Body of pancreas (tissue), 4 donors: ENCODE results near the gene EXOC7. TPM values are rescaled to one million over a fixed set of nuclear protein-coding genes. Genes with fewer than 3 reads are reported as not detected.

Experiments used
- ATAC-seq: fragments of 150-250 bp; one replicate; pipeline ENCODE4 v1.9.1; 2016
- DNase-seq, 4 donors: peaks; one replicate each; pipeline ENCODE4 v3.0.0-alpha.2; 2019
- H3K27ac ChIP-seq, 4 donors: fragments of 200-600 bp; sonication (generic); 1 replicate in 3 of 4; 2 replicates in 1 of 4; pipeline versions ENCODE4 v1.5.1 to v1.6.1; 2016 to 2019; ENCODE audit warnings: mild to moderate bottlenecking in 1 of 4, mixed read lengths in 1 of 4, moderate library complexity in 1 of 4
- H3K27me3 ChIP-seq, 2 donors: fragments of 200-600 bp; sonication (generic); one replicate each; pipeline ENCODE4 v1.6.0; 2016; ENCODE audit warnings: mild to moderate bottlenecking in 1 of 2
- H3K36me3 ChIP-seq, 2 donors: fragments of 200-600 bp; sonication (generic); replicated peaks in 1 of 2; 2 replicates each; pipeline ENCODE4 v1.5.1; 2016; ENCODE audit warnings: low read depth in 2 of 2; ENCODE audit not compliant: insufficient read depth in 1 of 2
- H3K4me1 ChIP-seq: fragments of 200-600 bp; sonication (generic); one replicate; pipeline ENCODE4 v1.6.0; 2016
- H3K4me3 ChIP-seq, 2 donors: fragments of 200-600 bp; sonication (generic); 1 replicate in 1 of 2; 2 replicates in 1 of 2; pipeline ENCODE4 v1.5.1; 2016 to 2019
- H3K9me3 ChIP-seq, 3 donors: fragments of 200-600 bp; sonication (generic); 1 replicate in 2 of 3; 2 replicates in 1 of 3; pipeline ENCODE4 v1.5.1; 2016
- CTCF ChIP-seq, 7 experiments: fragments of 450-650 bp in 4 of 7; fragments of 200-600 bp in 3 of 7; sonication (generic) in 3 of 7; IDR thresholded peaks; one replicate each; pipeline ENCODE4 v1.5.1; 2016 to 2019; ENCODE audit warnings: antibody characterized with exemption in 7 of 7
- POLR2A ChIP-seq, 3 donors: fragments of 450-650 bp; IDR thresholded peaks; one replicate each; pipeline ENCODE4 v1.6.1; 2016; ENCODE audit warnings: antibody characterized with exemption in 3 of 3, mild to moderate bottlenecking in 2 of 3
- WGBS, 2 donors: methylation state at CpG; one replicate each; pipeline ENCODE4 v1.1.5; 2017; 5-methylcytosine and 5-hydroxymethylcytosine counted together
- intact Hi-C: fragments of 100-400 bp; cut with DNase I; formaldehyde crosslinking; loops from one replicate; pipeline ENCODE4 v1.15.1; 2023
- total RNA-seq, 2 donors: library from RNA; depleted of rRNA; stranded (reverse); fragments of >200 nt; gene quantifications; one replicate each; pipeline ENCODE4 v1.1.0, GENCODE V29; 2016

The EXOC7 gene
- total RNA-seq, 2 donors from 2014 or later: 53.2 to 73.2 TPM

DNA sequence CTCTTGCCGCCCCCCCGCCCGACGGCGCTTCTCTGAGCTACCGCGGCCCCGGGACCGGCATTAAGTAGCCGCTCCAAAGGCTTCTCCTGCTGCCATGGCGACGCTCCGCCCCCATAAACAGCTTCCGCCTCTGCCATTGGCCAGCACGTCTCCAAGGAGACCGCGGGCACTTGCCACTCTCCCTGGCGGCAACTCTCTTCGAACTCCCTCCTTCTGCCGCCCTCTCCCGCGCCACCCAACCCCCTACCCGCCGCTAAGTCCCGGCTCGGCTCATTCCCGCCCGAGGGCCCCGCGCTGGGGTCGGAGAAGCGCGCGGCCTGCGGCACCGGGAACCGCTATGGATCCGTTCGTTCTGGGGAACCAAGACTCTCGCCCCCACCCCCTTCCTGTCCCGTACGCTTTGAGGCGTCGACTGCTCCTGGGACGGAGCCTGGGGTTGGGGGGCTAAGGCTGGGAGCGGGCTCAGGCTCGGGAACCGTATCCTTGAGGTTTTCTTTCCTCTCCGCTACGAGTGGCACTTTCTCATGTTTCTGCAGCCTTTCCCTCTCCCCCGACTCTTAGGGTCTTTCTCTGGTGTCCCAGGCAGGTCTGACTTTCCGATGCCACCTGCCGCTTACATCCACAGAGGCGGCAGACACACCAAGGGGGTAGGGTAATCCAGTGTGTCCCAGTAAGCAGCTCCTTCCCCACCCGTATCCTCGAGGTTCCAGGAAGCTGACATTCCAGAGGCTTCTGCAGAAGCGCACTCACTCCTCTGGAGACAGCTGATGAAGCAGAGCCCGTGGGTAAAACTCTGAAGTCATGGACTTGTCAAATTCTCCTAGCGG lies 37.8 kb upstream of the EXOC7 start, which contains the start of gene FOXJ1:
Gene FOXJ1, minus strand, starts transcription at position 34 of the 827 bp plus-strand sequence. CDS start 850 bp downstream, outside the sequence.
- H3K4me3 ChIP-seq: no peak within 1 kb of the TSS
- 9 to 41% methylated on average over 14 to 56 of the region's 59 CpGs for WGBS, 2 donors
- H3K4me1 ChIP-seq: peaks cover 44% of the 10 kb centered on the region
- H3K27ac ChIP-seq: no peak within 1 kb of the TSS
- intact Hi-C loops: no loop called here
- DNase-seq: peak; percentile 92 to 93 (median 93)
- peak; percentile 90 for ATAC-seq
- peaks cover 0 to 22% of the 10 kb centered on the region in 2 donors for H3K27me3 ChIP-seq
- TF ChIP-seq POLR2A (IDR thresholded peaks at IDR 0.05) (no peak), CTCF (IDR thresholded peaks at IDR 0.05) (no peak)
- H3K36me3 ChIP-seq: no peaks in the 10 kb centered on the region
- no peaks in the 10 kb centered on the region for H3K9me3 ChIP-seq

DNA sequence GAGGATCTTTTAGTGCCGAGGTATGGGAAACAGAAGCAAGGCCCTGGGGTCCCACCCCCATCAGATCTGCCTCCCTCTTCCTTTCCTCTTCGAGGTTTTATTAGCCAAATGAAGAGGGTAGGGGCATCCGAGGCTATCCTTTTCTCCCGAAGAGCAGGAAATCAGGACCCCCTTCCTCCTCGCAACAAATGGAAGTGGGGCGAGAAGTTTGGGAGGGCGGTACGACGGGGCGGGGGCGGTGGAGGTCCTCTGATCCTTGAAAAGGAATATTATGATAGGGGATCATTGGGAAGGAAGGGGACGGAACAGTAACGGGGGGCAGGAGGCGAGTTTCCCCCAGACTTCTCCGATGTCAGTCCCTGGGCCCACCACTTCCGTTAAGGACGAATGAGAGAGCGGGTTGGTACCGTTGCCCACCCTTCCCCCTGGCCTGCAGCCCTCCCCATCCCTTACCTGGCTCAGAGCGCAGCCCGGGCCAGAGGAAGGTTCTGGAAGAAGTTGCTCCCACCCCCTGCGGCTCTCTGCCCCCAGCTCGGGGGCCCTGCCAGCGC lies 37.1 kb upstream of the EXOC7 start:
- H3K27ac ChIP-seq: no peak overlapping the region
- DNase-seq: no peak
- H3K27me3 ChIP-seq: peaks cover 0 to 22% of the 10 kb centered on the region in 2 donors
- no peak for ATAC-seq
- WGBS, 2 donors: 9 to 24% methylated on average over 17 to 24 of the region's 24 CpGs
- peaks cover 44% of the 10 kb centered on the region for H3K4me1 ChIP-seq
- H3K4me3 ChIP-seq: no peak overlapping the region
- TF ChIP-seq POLR2A (IDR thresholded peaks at IDR 0.05) (no peak), CTCF (IDR thresholded peaks at IDR 0.05) (no peak)
- intact Hi-C loops: no loop called here
- no peaks in the 10 kb centered on the region for H3K36me3 ChIP-seq
- H3K9me3 ChIP-seq: no peaks in the 10 kb centered on the region

DNA sequence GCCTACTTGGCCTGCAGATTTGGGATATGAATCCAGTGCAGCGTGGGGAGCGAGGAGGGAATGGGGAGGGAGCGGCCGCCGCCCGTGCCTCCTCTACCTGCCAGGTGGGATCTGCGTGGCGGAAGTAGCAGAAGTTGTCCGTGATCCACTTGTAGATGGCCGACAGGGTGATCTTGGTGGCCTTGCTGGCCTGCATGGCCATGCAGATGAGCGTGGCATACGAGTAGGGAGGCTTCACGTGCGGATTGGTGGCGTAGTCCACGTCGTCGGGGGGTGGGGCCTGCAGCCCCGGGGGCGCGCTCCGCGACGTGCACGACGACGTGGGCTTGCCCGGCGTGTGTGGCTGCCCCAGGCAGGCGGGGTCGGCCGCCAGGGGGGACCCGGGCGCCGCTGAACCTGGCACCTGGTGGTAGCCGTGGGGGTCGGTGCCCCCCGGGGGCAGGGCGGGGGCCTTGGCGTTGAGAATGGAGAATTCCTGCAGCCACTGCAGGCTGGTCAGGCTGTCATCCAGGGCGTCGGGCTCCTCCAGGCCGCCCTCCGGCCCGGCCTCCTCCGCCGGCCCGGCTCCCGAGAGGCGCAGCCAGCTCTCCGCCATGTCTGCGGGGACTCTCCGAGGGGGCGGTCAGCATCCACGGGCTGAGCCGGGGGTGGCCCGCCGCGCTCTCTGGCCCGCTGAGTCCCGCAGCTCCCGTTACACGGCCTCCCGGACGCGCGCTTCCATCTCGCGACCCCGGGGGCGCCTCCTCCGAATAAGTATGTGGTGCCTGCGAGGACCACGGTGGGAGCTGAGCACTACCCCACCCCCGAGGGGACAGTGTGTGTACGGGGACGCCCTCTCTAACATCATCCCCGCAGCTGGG lies 36.4 kb upstream of the EXOC7 start:
- peaks cover 0 to 22% of the 10 kb centered on the region in 2 donors for H3K27me3 ChIP-seq
- H3K9me3 ChIP-seq: no peaks in the 10 kb centered on the region
- WGBS, 2 donors: 27 to 47% methylated on average over 24 to 77 of the region's 78 CpGs
- H3K4me1 ChIP-seq: peaks cover 44% of the 10 kb centered on the region
- intact Hi-C loops: no loop called here
- peak in 2 of 4 donors; percentile 39 to 44 for DNase-seq
- no peaks in the 10 kb centered on the region for H3K36me3 ChIP-seq
- H3K4me3 ChIP-seq: no peak overlapping the region
- no peak for ATAC-seq
- H3K27ac ChIP-seq: peak overlapping the region in 2 of 4 donors; percentile 70 to 77
- TF ChIP-seq CTCF (IDR thresholded peaks at IDR 0.05) (no peak), POLR2A (IDR thresholded peaks at IDR 0.05) (peak in 1 of 3 donors; percentile 24)

GRCh38 chr17:76138896-76139752 lies 35.5 kb upstream of the EXOC7 start:
- Histone ChIP-seq H3K4me3 (no peak overlapping the region), H3K4me1 (peaks cover 44% of the 10 kb centered on the region), H3K27ac (peak overlapping the region in 3 of 4 donors; percentile 59 to 77 (median 70)), H3K27me3 (peaks cover 0 to 22% of the 10 kb centered on the region in 2 donors), H3K9me3 (no peaks in the 10 kb centered on the region), H3K36me3 (no peaks in the 10 kb centered on the region)
- no peak for TF ChIP-seq CTCF (IDR thresholded peaks at IDR 0.05)
- TF ChIP-seq POLR2A (IDR thresholded peaks at IDR 0.05): no peak
- WGBS, 2 donors: 64 to 68% methylated on average over 12 to 15 of the region's 15 CpGs
- intact Hi-C loops: no loop called here
- DNase-seq (no peak), ATAC-seq (no peak)
